ENCODE data around the gene TTBK2. TPM values are rescaled to one million over a fixed set of nuclear protein-coding genes. Genes with fewer than 3 reads are reported as not detected.
A peak's percentile ranks its signal among the peaks of the same experiment; 100 is the strongest.
"Not testable (repeated sequence)": the region's sequence is repeated elsewhere in the genome, so short reads cannot be mapped to it uniquely, and the experiment has no call there.

Gene TTBK2
- total RNA-seq (2012; rRNA removed) = 4.6 and 4.8 TPM in 2 replicates

DNA sequence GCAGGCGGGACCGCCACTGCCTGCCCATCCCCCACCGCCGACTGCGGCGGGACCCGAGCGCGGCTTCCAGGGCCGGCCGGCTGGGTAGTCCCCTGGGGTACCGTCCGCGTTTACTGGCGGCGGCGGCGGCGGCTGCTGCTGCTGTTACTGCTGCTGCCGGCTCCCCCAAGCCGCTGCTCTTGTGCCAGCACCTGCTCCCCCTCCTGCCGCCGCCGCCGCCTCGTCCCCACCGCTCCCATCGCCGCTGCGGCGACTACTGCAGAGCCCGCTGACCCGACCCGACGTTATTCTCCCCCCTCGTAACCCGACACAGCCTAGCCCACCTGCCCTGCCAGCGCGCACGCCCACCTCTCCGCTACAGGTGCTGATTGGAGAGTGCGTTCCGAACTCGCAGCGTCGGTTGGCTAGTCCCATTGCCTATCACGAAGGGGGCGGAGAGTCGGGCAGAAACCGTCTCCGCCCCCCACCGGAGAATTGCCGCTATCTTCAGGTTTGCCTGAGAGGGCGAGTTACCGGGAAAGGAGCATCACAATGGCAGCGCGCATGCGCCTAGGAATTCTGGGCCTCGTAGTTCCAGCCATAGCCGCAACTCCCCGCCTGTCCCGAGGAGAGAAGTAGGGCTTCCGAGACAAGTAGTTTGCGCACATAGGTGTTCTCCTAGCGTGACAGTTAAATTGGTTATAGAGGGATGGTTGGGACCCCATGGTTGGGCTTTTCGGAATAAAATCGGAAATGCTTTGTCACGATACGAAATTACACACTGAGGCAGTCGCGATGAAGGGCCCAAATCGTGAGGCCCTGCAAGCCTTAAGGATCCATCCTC is at the start of gene TTBK2:
TTBK2 (minus strand) TSS at position 260 of the 823 bp plus-strand sequence. CDS start 42,161 bp downstream, outside the sequence.
- peaks cover 20% of the 10 kb centered on the region for H3K4me1 ChIP-seq (ENCODE audit: control insufficient read depth, insufficient read depth, low read length)
- no peaks in the 10 kb centered on the region for H3K9me3 ChIP-seq (replicated peaks; ENCODE audit: low read length)
- peak within 1 kb of the TSS; percentile 81 for H3K4me3 ChIP-seq (ENCODE audit: low read length)
- peak within 1 kb of the TSS; percentile 92 for H3K4me2 ChIP-seq (ENCODE audit: low read length)
- no peaks in the 10 kb centered on the region for H3K27me3 ChIP-seq (ENCODE audit: control insufficient read depth, insufficient read depth, low read length)
- no peaks in the 10 kb centered on the region for H3K36me3 ChIP-seq (ENCODE audit: insufficient read depth, low read length)
- peak within 1 kb of the TSS; percentile 69 for H3K9ac ChIP-seq (ENCODE audit: low read depth, low read length)

- no peaks in the 10 kb centered on the region for H3K9me3 ChIP-seq (replicated peaks; ENCODE audit: low read length)
- peaks cover 46% of the 10 kb centered on the region for H3K36me3 ChIP-seq (ENCODE audit: insufficient read depth, low read length)
- H3K9ac ChIP-seq (ENCODE audit: low read depth, low read length) = no peak overlapping the region
Observed at GRCh38 chr15:42964476-42964875, 43.9 kb upstream of the TTBK2 start.

GRCh38 chr15:42955518-42955917 is 34.9 kb upstream of the TTBK2 start:
- Histone ChIP-seq H3K36me3 (ENCODE audit: insufficient read depth, low read length) (peaks cover 55% of the 10 kb centered on the region), H3K9me3 (replicated peaks; ENCODE audit: low read length) (peaks cover 3% of the 10 kb centered on the region), H3K27me3 (ENCODE audit: control insufficient read depth, insufficient read depth, low read length) (no peaks in the 10 kb centered on the region), H3K4me2 (ENCODE audit: low read length) (no peak overlapping the region), H3K4me1 (ENCODE audit: control insufficient read depth, insufficient read depth, low read length) (peaks cover 17% of the 10 kb centered on the region), H3K4me3 (ENCODE audit: low read length) (no peak overlapping the region), H3K9ac (ENCODE audit: low read depth, low read length) (no peak overlapping the region)

More at GRCh38 chr15:42964476-42964875, 43.9 kb upstream of the TTBK2 start:
- H3K27me3 ChIP-seq (ENCODE audit: control insufficient read depth, insufficient read depth, low read length) = no peaks in the 10 kb centered on the region
- no peak overlapping the region for H3K4me3 ChIP-seq (ENCODE audit: low read length)
- no peaks in the 10 kb centered on the region for H3K4me1 ChIP-seq (ENCODE audit: control insufficient read depth, insufficient read depth, low read length)
- no peak overlapping the region for H3K4me2 ChIP-seq (ENCODE audit: low read length)

DNA sequence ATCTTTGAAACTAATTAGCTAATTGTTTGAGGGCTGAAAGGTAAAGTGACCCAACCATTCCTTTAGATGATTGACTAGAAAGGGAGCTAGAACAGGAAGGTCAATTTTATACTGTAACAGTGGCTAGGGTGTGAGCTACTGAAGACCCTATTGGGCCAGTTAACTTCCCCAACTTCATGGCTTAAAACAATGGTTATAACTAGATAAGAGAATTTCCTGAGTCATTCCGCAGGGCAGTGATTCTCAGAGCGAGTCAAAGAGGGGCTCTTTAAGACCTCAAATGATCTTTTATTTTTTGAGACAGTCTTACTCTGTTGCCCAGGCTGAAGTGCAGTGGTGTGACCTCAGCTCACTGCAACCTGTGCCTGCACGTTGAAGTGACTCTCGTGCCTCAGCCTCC is 33.7 kb upstream of the TTBK2 start:
- peaks cover 49% of the 10 kb centered on the region for H3K36me3 ChIP-seq (ENCODE audit: insufficient read depth, low read length)
- H3K4me2 ChIP-seq (ENCODE audit: low read length) = no peak overlapping the region
- H3K4me3 ChIP-seq (ENCODE audit: low read length) = no peak overlapping the region
- H3K9ac ChIP-seq (ENCODE audit: low read depth, low read length) = no peak overlapping the region
- no peaks in the 10 kb centered on the region for H3K27me3 ChIP-seq (ENCODE audit: control insufficient read depth, insufficient read depth, low read length)
- H3K4me1 ChIP-seq (ENCODE audit: control insufficient read depth, insufficient read depth, low read length) = peaks cover 17% of the 10 kb centered on the region
- peaks cover 3% of the 10 kb centered on the region for H3K9me3 ChIP-seq (replicated peaks; ENCODE audit: low read length)

- not testable (repeated sequence) for H3K4me1 ChIP-seq (ENCODE audit: control insufficient read depth, insufficient read depth, low read length); H3K4me3 ChIP-seq (ENCODE audit: low read length); H3K9ac ChIP-seq (ENCODE audit: low read depth, low read length); H3K27me3 ChIP-seq (ENCODE audit: control insufficient read depth, insufficient read depth, low read length); H3K4me2 ChIP-seq (ENCODE audit: low read length); H3K9me3 ChIP-seq (replicated peaks; ENCODE audit: low read length)
- H3K36me3 ChIP-seq (ENCODE audit: insufficient read depth, low read length) = peaks cover 51% of the 10 kb centered on the region
Observed at GRCh38 chr15:42948898-42949297, 28.3 kb upstream of the TTBK2 start.

GRCh38 chr15:42940527-42940926 is 19.9 kb upstream of the TTBK2 start:
- no peak overlapping the region for H3K4me3 ChIP-seq (ENCODE audit: low read length)
- no peaks in the 10 kb centered on the region for H3K4me1 ChIP-seq (ENCODE audit: control insufficient read depth, insufficient read depth, low read length)
- peaks cover 20% of the 10 kb centered on the region for H3K36me3 ChIP-seq (ENCODE audit: insufficient read depth, low read length)
- no peak overlapping the region for H3K4me2 ChIP-seq (ENCODE audit: low read length)
- no peaks in the 10 kb centered on the region for H3K27me3 ChIP-seq (ENCODE audit: control insufficient read depth, insufficient read depth, low read length)
- no peak overlapping the region for H3K9ac ChIP-seq (ENCODE audit: low read depth, low read length)
- H3K9me3 ChIP-seq (replicated peaks; ENCODE audit: low read length) = no peaks in the 10 kb centered on the region

DNA sequence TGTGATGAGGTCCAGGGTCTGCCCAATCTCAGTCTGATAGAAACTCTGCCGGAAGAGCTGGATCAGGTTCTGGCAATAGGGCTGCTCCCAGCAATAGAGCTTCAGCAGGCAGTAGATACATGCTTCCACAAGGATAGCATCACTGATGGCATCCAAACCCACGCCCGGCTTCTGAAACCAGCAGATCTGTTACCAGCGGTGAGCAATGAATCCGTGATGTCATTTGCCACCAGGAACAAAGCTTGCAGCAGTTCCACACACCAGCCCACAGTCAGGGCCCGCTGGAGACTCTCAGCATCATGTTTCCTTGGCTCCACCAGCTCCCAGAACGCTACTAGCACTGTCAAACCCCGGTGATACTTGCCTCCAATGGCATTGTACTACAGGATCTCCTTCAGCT is 19.3 kb upstream of the TTBK2 start:
- Histone ChIP-seq H3K27me3 (ENCODE audit: control insufficient read depth, insufficient read depth, low read length) (no peaks in the 10 kb centered on the region), H3K4me3 (ENCODE audit: low read length) (no peak overlapping the region), H3K4me1 (ENCODE audit: control insufficient read depth, insufficient read depth, low read length) (peaks cover 4% of the 10 kb centered on the region), H3K9ac (ENCODE audit: low read depth, low read length) (no peak overlapping the region), H3K9me3 (replicated peaks; ENCODE audit: low read length) (no peaks in the 10 kb centered on the region), H3K4me2 (ENCODE audit: low read length) (no peak overlapping the region), H3K36me3 (ENCODE audit: insufficient read depth, low read length) (peaks cover 13% of the 10 kb centered on the region)

DNA sequence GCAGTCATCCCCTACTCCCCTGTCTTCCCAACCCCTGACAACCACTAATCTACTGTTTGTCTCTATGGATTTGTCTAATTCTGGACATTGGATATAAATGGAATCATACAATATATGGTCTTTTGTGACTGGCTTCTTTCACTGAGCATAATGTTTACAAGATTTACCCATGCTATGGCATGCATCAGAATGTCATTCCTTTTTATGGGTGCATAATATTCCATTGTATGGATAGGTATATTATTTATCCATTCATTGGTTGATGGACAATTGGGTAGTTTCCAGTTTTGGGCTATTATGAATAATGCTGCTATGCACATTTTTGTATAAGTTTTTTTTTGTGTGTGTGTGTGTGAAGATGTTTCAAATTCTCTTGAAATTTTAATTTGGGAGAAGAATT is 16.6 kb upstream of the TTBK2 start:
- peaks cover 4% of the 10 kb centered on the region for H3K4me1 ChIP-seq (ENCODE audit: control insufficient read depth, insufficient read depth, low read length)
- no peak overlapping the region for H3K4me2 ChIP-seq (ENCODE audit: low read length)
- no peaks in the 10 kb centered on the region for H3K36me3 ChIP-seq (ENCODE audit: insufficient read depth, low read length)
- H3K4me3 ChIP-seq (ENCODE audit: low read length) = no peak overlapping the region
- H3K9ac ChIP-seq (ENCODE audit: low read depth, low read length) = no peak overlapping the region
- H3K27me3 ChIP-seq (ENCODE audit: control insufficient read depth, insufficient read depth, low read length) = no peaks in the 10 kb centered on the region
- H3K9me3 ChIP-seq (replicated peaks; ENCODE audit: low read length) = no peaks in the 10 kb centered on the region

DNA sequence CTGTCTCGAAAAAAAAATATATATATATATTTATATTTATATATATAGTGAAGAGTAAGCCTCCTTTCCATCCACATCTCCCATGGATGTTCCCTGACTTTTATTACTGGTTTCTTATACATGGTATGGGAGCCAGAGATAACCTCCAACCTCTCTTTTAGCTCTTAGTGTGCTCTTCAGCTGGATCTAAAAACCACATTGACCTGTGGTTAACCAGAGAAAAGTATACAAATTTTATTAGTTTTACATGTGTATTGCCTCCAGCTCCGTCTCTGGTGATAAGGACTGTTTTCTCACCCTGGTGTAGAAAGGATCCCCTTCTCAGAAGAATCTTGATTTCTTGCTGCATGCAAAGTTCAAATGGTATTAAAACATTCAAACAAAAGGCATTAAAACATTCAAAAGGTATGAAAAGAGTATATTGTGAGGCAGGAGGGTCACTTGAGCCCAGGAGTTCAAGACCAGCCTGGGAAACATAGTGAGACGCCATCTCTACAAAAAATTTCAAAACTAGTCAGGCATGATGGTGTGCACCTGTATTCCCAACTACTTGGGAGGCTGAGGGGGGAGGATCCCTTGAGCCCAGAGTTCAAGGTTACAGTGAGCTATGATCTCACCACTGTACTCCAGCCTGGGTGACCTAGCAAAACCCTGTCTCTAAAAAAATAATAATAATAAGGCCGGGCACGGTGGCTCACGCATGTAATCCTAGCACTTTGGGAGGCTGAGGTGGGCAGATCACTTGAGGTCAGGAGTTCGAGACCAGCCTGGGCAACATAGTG is 13.5 kb upstream of the TTBK2 start:
- Histone ChIP-seq H3K36me3 (ENCODE audit: insufficient read depth, low read length) (no peaks in the 10 kb centered on the region), H3K9ac (ENCODE audit: low read depth, low read length) (no peak overlapping the region), H3K4me3 (ENCODE audit: low read length) (no peak overlapping the region), H3K4me2 (ENCODE audit: low read length) (no peak overlapping the region), H3K4me1 (ENCODE audit: control insufficient read depth, insufficient read depth, low read length) (peaks cover 13% of the 10 kb centered on the region), H3K9me3 (replicated peaks; ENCODE audit: low read length) (no peaks in the 10 kb centered on the region), H3K27me3 (ENCODE audit: control insufficient read depth, insufficient read depth, low read length) (no peaks in the 10 kb centered on the region)

DNA sequence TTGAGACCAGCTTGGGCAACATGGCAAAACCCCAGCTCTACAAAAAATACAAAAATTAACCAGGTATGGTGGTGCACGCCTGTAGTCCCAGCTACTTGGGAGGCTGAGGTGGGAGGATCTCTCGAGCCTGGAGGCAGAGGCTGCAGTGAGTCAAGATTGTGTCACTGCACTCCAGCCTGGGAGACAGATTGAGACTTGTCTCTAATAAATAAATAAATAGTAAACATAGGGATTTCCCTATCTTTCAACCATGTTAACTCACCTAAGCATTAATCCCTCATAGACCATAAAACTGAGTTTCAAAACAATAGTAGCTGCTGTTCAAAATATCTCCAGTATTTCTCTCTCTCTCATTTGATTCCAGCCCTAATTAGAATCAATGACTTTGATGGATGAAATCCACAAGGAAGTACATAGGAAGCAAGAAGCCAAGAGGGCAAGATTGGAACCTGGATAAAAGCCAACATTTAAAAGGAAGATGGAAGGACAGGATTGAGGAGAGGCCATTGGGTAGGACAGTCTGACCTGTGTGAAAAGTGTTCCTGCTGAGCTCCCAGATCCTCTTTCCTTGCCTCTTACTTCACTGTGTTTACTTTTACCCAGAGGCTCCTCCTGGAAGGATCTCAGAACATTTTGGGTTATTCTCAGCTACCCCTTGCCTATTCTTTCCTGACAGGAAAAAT is 12.4 kb upstream of the TTBK2 start:
- H3K27me3 ChIP-seq (ENCODE audit: control insufficient read depth, insufficient read depth, low read length) = no peaks in the 10 kb centered on the region
- no peak overlapping the region for H3K4me3 ChIP-seq (ENCODE audit: low read length)

GRCh38 chr15:42931702-42932486 is 11.3 kb upstream of the TTBK2 start:
- Histone ChIP-seq H3K9ac (ENCODE audit: low read depth, low read length) (no peak overlapping the region), H3K4me3 (ENCODE audit: low read length) (no peak overlapping the region), H3K4me1 (ENCODE audit: control insufficient read depth, insufficient read depth, low read length) (peaks cover 17% of the 10 kb centered on the region), H3K9me3 (replicated peaks; ENCODE audit: low read length) (no peaks in the 10 kb centered on the region), H3K4me2 (ENCODE audit: low read length) (no peak overlapping the region), H3K27me3 (ENCODE audit: control insufficient read depth, insufficient read depth, low read length) (no peaks in the 10 kb centered on the region), H3K36me3 (ENCODE audit: insufficient read depth, low read length) (no peaks in the 10 kb centered on the region)

More for the DNA sequence above, 12.4 kb upstream of the TTBK2 start:
- H3K4me2 ChIP-seq (ENCODE audit: low read length) = no peak overlapping the region
- H3K4me1 ChIP-seq (ENCODE audit: control insufficient read depth, insufficient read depth, low read length) = peaks cover 17% of the 10 kb centered on the region
- H3K9me3 ChIP-seq (replicated peaks; ENCODE audit: low read length) = no peaks in the 10 kb centered on the region
- no peaks in the 10 kb centered on the region for H3K36me3 ChIP-seq (ENCODE audit: insufficient read depth, low read length)
- no peak overlapping the region for H3K9ac ChIP-seq (ENCODE audit: low read depth, low read length)

All from skeletal muscle satellite cell (primary cell).